ENCODE data around the gene ACAD8.

GRCh38 chr11:134271978-134272377 lies 18.6 kb downstream of the ACAD8 start:
- no peak for TF ChIP-seq POLR2A (IDR thresholded peaks at IDR 0.05)
- TF ChIP-seq, protein P1, sequence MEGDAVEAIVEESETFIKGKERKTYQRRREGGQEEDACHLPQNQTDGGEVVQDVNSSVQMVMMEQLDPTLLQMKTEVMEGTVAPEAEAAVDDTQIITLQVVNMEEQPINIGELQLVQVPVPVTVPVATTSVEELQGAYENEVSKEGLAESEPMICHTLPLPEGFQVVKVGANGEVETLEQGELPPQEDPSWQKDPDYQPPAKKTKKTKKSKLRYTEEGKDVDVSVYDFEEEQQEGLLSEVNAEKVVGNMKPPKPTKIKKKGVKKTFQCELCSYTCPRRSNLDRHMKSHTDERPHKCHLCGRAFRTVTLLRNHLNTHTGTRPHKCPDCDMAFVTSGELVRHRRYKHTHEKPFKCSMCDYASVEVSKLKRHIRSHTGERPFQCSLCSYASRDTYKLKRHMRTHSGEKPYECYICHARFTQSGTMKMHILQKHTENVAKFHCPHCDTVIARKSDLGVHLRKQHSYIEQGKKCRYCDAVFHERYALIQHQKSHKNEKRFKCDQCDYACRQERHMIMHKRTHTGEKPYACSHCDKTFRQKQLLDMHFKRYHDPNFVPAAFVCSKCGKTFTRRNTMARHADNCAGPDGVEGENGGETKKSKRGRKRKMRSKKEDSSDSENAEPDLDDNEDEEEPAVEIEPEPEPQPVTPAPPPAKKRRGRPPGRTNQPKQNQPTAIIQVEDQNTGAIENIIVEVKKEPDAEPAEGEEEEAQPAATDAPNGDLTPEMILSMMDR (IDR thresholded peaks at IDR 0.05 in 8 of 11, conservative IDR thresholded peaks at IDR 0.05 in 3 of 11) = no peak

All from spleen (tissue), 7 donors.